HG02970 (cell line): ENCODE measurements around the gene ERFL.

Experiments
- ATAC-seq: cut with Tn5 transposase; IDR thresholded peaks from one replicate; pipeline ENCODE4 v1.9.1; 2021; ENCODE audit warnings: mild to moderate bottlenecking, moderate library complexity, moderate number of reproducible peaks; ENCODE audit not compliant: unreplicated experiment, low FRiP score

The ERFL gene

DNA sequence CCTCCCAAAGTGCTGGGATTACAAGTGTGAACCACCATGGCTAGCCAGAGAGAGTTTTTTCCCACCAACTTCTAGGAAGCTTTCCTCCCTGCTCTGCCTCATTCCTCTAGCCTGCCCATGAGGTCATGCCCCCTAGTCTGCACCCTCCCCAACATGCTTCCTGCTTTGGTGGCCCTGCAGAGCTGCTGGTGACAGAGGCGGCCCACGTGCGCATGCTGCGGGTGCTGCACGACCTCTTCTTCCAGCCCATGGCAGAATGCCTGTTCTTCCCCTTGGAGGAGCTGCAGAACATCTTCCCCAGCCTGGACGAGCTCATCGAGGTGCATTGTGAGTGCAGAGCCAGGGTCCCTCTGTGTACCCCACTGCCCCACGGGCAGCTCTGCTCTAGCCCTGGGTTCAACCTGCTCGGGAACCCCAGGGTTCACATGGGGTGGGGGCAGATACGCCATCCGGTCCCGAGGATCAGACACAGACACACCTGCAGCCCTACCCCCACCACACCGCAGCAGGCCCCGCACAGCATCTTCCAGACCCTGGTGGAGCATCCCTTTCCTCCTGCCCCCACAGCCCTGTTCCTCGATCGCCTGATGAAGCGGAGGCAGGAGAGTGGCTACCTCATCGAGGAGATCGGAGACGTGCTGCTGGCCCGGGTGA is 26.4 kb downstream of the ERFL start:
- ATAC-seq = no peak

DNA sequence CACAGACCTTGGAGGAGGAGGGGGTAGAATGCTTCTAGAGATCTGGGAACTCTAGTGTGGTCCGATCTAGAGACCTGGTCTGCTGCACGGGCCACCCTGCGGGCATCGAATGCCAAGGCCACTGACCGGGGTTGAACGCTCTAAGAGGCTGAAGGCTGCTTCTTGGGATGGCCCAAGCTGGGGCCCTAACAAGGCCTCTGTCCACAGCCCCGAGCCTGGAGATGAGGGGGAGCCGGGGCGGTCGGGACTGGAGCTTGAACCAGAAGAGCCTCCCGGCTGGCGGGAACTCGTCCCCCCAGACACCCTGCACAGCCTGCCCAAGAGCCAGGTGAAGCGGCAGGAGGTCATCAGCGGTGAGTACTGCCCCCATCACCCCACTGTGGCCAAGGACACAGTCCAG is 30.0 kb downstream of the ERFL start:
- no peak for ATAC-seq

DNA sequence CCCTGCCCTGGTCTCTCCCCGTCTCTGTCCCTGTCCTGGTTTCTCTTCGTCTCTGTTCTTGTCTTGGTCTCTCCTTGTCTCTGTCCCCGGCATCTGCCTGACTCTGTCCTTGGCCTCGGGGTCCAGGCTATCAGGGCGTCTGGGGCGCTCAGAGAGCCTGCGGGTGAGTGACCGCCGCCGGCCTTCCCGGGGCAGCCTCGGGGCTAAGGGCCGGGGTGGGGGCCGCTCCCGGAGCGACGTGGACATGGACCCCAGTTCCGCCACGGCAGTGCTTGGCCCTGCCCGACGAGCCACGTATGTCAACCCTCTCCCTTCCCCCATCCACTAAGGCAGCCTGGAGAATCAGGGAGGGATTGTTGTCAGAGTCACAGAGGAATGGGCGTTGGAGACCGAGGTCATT is 30.4 kb downstream of the ERFL start:
- ATAC-seq = no peak

DNA sequence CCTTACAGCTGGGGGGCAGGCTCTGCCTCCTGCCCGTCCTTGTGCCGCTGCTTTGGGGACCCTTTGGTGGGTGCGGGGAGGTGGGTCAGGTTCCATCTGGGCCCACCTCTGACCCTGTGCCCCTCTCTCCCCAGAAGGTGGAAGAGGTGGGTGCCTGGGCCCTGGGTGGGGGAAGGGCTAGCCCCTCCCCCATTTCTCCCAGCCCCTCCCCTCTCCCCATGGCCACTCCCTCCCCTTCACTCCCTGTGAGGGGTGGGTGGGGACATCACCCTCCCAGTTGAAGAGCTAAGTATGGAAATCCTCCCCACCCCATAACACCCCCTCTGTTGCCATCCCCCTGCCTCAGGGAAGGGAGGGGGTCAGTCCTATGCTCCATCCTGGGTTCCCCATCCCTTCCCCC is 31.1 kb downstream of the ERFL start:
- no peak for ATAC-seq

DNA sequence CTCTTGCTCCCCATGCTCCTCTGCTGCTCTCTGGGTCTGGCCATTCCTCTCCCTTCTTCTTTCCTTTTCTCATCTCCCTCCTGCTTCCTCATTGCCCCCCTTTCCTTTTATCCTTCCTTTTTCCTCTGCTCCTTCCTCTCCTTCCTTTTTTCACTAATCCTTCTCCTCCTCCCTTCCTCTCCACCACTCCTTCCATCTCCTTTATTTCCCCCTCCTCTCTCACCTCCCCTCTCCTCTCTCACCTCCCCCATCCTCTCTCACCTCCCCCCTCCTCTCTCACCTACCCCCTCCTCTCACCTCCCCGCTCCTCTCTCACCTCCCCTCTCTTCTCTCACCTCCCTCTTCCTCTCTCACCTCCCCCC is 31.7 kb downstream of the ERFL start:
- ATAC-seq = no peak

DNA sequence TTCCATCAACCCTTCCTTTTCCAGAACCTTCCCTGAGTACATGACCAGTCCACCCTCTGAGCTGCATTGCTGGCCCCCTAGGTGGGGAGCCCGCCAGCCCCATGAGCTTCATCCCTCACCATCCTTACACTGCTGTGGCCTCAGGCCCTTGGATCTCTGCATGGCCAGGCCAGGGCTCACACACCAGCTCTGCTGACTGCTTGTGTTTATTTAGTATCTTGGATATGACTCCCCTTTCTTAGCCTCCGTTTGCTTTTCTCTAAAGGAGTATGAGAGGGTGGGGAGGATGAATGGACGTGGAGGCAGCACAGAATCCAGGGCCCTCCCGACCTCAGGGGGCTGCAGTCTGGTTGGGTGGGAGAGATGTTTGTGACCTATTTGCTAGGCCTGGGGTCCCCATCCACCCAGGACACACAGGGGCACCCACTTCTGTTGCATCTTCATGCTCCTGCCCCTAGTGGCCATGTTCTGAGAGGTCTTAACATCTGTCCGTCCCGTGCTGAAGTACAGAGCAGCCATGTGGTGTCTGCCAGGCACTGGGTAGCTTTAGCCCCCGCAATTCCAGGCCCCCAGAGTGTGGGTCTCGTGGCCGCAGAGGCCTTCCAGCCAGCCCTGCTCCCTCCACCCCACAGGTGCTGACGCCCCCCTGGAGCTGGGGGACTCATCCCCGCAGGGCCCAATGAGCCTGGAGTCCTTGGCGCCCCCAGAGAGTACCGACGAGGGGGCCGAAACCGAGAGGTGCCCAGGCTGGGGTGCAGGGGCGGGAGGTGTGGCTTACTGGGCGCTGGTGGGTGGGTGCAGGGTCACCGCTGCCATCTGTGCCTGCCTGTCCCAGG is 32.3 kb downstream of the ERFL start:
- ATAC-seq = no peak

DNA sequence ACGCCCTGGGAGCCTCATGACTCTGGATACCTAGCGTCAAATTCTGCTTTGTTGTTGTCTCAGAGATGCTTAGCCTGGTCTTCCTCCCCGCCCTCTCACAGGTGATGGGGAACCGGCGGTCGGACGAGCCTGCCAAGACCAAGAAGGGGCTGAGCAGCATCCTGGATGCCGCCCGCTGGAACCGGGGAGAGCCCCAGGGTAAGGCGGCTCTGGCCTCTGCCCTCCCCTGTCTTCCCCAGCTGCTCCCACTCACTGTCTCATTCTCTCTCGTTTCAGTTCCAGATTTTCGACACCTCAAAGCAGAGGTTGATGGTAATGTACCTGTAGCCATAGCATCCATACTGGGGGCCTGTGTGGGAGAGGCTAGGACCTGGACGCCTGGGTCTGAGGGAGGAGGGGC is 33.9 kb downstream of the ERFL start:
- no peak for ATAC-seq

DNA sequence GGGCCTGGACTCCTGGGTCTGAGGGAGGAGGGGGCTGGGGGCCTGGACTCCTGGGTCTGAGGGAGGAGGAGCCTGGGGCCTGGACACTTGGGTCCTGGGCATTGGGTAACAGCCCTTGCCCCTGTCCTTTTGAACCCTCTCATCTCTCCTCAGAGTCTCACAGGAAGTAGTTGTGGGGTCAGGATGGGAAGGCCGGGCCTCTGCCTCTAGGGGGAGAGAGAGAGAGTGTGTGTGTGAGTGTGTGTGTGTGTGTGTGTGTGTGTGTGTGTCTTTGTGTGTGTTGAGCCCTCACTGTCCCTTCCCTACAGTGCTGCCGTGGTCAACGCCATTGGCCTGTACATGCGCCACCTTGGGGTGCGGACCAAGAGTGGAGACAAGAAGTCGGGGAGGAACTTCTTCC is 34.4 kb downstream of the ERFL start:
- no peak for ATAC-seq

DNA sequence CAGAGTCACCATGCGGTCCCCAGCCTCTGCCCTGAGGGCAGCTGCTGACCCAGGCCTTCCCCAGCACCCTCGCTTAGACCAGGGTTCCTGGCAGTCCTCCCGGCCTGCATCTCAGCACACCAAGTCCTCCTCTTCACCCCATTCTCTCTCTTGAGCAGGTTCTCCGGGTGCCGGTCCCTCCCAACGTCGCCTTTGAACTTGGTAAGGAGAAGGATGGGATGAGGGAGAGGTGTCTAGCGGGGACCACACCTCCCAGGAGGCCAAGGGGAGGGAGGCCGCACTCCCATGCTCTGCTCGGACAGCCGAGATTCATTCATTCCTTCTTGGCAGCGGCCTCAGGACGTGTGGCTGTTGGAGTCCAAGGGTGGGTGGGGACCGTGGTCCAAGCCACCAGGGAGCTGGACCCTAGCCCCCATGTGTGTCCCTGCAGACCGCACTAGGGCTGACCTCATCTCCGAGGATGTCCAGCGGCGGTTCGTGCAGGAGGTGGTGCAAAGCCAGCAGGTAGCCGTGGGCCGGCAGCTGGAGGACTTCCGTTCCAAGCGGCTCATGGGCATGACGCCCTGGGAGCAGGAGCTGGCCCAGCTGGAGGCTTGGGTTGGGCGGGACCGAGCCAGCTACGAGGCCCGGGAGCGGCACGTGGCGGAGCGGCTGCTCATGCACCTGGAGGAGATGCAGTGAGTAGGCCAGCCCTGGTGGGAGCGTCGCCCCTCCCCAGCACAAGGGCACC is 35.9 kb downstream of the ERFL start:
- no peak for ATAC-seq

DNA sequence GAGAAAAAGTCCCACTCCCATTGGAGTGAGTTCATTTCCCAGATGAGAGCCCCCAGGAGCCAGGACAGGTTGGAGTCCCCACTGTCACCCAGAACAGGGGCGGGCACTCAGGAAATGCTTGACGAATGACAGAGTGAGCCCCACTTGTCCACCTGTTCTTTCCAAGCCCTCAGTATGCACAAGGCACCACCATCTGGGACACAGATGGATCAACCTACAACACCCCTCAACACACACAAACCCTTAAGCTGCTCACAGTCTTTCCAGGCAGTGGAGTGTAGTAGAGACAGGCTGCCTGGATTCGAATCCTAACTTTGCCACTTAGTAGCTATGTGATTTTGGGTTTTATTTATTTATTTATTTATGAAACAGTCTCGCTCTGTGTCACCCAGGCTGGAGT is 37.3 kb downstream of the ERFL start:
- no peak for ATAC-seq

DNA sequence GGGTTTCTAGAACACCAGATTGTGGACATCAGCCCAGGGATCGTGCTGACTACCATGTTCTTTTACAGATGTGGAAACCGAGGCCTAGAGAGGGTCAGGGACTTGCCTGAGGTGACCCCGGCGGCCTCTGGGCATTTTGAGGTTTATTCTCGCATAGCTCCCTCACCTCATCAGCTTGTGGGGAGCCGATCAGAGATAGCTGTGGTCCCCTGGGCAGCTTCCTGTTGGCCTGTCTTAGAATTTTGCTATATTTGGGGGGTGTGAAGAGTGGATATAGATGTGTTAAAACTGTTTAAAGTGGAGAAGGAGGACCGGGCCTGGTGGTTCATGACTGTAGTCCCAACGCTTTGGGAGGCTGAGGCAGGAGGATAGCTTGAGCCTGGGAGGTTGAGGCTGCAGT is 38.4 kb downstream of the ERFL start:
- no peak for ATAC-seq

DNA sequence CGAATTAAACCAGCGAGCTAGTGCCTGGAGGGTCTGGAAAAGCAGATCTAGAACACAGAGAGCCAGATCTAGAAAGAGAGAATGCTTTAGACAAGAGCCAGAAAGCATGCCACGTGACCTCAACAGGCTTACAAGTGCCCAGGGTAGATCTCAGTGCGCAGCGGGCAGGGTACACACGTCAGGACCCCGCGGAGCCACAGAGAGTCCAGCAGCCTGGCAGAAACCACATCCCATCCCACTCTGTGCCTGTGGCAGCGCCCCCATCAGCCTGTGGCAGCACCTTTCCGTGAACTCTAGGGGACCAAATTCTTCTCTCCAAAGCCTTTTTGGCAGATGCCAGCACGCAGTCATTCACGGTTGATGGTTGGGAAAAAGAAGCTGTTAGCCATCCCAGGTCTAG is 39.3 kb downstream of the ERFL start:
- ATAC-seq = no peak

DNA sequence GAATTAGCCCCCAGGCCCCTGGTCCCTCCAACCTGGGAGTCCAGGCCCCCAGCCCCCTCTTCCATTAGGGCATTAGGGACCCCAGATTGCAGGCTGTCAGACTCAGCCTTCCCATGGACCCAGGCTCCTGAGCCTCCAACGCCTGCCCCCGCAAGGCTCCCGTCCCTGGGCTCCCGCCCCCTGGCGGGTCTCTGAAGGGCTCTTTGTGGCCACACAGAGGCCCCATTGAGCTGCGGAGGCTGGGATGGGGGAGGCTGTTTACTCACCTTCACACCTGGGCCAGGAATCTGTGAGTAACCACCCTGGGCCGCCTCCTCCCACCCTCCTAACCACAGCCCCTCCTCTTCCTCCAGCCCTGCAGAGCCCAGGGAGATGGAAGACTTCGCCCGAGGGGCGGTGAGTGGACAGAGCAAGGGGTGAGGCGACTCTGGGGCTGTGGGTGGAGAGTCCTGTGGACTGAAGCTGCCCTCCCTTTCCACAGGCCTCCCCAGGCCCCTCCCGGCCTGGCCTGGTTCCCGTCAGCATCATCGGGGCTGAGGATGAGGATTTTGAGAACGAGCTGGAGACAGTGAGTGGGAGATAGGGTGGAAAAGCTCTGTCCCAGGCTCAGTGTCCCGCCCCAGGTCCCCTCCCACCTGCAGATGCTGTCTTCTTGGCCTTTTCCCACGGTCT is 40.4 kb downstream of the ERFL start:
- ATAC-seq = no peak

DNA sequence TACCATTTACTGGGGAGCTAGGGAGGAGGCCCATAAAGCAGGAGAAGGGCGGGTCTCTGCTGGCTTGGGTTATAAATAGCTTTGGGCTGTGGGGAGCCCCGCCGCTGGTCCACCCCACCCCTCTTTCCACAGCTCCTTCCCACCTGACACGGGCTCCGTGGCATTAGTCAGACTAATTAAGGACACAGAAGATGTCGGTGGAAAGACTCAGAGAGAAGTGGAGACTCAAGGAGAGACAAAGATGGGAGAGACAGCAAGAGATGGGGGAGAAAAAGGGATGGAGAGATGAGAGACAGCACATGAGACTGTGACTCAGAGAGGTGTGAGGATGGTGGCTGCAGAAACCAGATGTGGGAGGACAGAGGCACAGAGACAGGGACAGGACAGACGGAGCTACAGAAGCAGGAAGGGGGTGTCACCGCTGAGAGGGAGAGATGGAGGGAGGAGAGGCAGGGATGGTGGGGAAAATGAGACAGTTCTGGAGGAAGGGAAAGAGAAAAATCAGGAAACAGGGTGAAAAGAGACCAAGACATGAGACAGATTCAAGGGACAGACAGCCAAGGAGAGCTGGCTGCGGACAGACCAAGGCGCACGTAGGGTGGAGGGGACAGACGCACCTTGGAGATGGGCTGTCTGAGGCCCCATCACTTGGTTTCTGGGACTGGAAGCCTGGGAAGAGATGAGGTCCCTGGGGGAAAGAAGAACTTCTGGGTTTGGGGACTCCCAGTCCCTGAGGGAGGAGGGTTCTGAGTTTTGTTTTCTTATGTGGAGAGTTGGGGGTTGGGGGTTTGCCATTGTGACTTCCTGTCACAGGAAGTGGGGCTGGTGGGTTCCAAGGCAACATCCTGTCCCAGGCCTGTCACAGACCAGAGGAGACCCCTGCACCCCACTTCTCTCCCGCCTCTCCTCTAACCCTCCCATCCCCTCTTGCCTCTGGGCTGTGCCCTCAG is 41.2 kb downstream of the ERFL start:
- ATAC-seq = no peak

DNA sequence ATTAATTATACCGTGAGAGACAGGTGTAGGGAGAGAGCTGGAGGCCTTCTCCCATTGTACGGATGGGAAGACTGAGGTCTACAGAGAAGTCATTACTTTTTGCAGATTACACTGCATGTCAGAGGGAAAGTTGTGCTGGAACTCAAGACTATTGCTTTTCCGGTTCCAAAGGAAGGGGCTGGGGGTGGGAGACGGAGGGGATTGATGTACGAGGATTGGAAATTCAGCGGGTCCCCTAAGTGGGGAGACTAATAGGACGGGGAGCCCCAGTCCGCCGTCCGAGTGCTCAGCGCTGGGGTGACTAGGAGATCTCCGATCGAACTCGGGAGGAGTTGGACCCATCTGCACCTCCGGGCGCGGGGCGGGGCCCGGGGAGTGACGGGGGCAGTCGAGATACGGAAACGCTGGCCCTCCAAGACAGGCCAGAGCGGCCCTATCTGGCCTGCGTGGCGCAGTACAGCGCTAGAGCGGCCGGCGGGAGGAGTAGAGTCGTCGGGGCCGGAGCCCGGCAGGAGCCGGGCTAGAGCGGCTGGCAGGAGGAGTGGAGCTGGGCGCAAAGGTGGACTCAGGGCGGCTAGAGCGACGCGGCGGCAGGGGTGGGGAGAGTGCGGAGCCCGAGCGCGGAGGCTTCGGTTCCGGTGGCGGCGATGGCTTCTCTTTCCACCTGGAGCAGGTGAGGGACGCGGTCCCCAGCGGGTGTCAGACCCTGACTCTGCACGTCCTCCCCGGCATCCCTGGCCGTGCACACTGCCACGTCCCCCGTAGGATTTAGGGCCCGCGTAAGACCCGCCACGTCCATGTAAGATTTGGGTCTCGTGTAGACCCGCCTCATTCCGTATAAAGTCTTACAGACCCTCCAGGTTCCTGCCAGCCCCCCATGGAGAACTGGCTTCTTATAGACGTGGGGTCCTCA is 44.2 kb downstream of the ERFL start:
- peak; percentile 78 for ATAC-seq

DNA sequence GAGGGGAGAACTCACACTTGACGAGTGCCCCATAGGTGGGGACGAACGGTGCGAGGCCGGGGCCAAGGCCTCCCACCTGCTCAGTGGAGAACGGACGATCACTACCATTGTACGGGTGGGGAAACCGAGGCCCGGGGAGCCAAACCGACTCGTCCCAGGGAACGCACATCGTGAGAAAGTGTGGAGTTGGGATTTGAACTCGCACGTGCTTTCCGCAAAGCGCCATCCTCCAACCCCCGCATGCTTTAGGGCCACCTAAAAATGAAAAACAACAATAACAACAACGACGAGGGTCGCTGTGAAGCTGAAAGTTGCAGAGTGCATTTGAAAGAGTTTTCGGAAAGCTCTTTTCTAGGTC is 44.8 kb downstream of the ERFL start:
- ATAC-seq = no peak

DNA sequence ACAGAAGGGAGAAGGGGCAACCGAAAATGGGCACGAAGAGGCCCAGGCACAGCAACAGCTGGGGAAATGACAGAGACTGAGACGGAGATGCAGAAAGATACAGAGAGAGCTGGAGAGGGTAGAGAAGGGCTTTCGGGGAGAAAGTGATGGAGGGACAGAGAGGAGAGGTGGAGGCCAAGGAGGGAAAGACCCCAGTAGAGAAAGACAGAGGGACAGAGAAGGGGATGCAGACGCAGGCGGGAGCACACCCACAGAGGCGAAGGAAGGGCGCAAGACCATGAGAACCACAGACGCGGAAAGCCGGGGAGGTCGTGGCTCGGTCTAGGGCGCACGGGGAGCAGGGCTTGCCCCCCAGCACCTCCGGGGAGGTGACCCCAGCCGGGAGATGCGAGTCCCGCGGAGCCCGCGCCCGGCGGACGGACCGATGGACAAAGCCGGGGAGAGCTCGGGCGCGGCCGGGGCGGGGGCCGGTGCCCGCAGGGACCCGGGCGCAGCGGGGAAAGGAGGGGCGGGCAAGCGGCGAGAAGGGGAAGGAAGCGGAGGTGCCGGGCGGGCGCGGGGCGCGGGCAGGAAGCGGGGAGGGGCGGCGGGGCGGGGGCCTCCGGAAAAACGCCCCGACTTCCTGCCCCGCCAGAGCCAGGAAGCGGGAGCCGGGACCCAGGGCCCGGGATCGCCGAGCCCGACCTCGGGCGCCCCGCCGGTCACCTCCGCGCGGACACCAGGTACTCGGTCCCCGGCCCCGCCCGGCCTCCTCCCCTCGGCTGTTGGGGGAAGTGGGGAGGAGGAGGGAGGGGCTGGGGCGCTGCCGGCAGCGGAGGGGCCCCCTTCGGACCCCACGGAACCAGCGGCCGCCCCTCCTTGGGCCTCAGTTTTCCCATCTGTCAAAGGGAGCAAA is 45.4 kb downstream of the ERFL start, which contains the start of gene ARHGEF1:
TSS of gene ARHGEF1 (plus strand) at position 617 of the 895 bp plus-strand sequence. CDS start 4,899 bp downstream, outside the sequence.
- ATAC-seq = no peak

DNA sequence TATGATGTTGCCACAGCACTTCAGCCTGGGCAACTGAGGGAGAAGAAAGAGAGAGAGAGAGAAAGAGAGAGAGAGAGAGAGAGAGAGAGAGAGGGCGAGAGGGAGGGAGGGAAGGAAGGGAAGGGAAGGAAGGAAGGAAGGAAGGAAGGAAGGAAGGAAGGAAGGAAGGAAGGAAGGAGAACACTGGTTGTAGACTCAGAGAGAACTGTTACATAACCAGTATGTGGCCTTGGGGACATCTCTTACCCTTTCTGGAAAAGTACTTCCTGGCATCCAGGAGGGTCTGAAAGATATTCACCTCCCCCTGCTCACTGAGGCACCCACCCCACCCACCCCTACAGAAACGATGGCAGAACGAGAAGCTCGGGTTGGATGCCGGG is 47.9 kb downstream of the ERFL start:
- ATAC-seq = no peak
